HepG2 (cell line): ENCODE results near the gene MAP3K3. TPM values are rescaled to one million over a fixed set of nuclear protein-coding genes. Genes with fewer than 3 reads are reported as not detected.

ENCODE experiments used
- ATAC-seq: fragments of 200-7000 bp; cut with Tn5 transposase; 3 replicates; pipeline ENCODE4 v1.9.1; 2020; ENCODE audit warnings: mild to moderate bottlenecking, moderate library complexity
- BruUV-seq: library from RNA; stranded (reverse); fragments of 400-500 nt; replicated peaks from 2 replicates; lab custom pipeline; 2021; lab: Mats Ljungman, UMichigan
- CTCF ChIA-PET: fragments of 300-600 bp; formaldehyde crosslinking; extraction: SDS; loops from one replicate; lab custom pipeline; 2021; ENCODE audit warnings: low total read pairs, inconsistent platforms, low intra/inter-chr PET ratio; lab: Yijun Ruan, JAX
- POLR2A ChIA-PET: fragments of 350-600 bp; sonication (Branson Sonifier 250); formaldehyde crosslinking; loops from one replicate; lab custom pipeline; 2020; ENCODE audit warnings: antibody characterized with exemption, inconsistent platforms; lab: Yijun Ruan, JAX
- DNase-seq: peaks from one replicate; pipeline ENCODE4 v3.0.0-alpha.2; 2015; ENCODE audit warnings: low spot score
- FAIRE-seq: peaks from 3 replicates; lab custom pipeline; 2011; peaks lifted over from hg19 to GRCh38; lab: Jason Lieb, UNC
- H2AFZ ChIP-seq: one replicate; pipeline ENCODE4 v1.6.1; 2011; ENCODE audit warnings: low read length, inconsistent platforms
- H3K27ac ChIP-seq: fragments of 300-600 bp; 3 replicates; pipeline ENCODE4 v1.8.0; 2011; ENCODE audit warnings: mixed run types, mild to moderate bottlenecking, mixed read lengths, low read length, inconsistent platforms; ENCODE audit not compliant: insufficient read depth; ENCODE audit errors: extremely low read length
- H3K27me3 ChIP-seq, 2 experiments: fragments of 200-600 bp in 1 of 2; 2 replicates in 1 of 2; 3 replicates in 1 of 2; pipeline versions ENCODE4 v1.6.0 to v1.8.0; 2011; ENCODE audit warnings: low read length in 2 of 2, mild to moderate bottlenecking in 2 of 2, moderate library complexity in 2 of 2, inconsistent platforms in 1 of 2; ENCODE audit not compliant: insufficient read depth in 2 of 2, control insufficient read depth in 1 of 2
- H3K36me3 ChIP-seq, 2 experiments: fragments of 200-600 bp in 1 of 2; replicated peaks in 1 of 2; 2 replicates in 1 of 2; 3 replicates in 1 of 2; pipeline versions ENCODE4 v1.5.1 to v1.8.0; 2011; ENCODE audit warnings: low read length in 2 of 2, inconsistent platforms in 1 of 2; ENCODE audit not compliant: insufficient read depth in 2 of 2, control insufficient read depth in 1 of 2
- H3K4me1 ChIP-seq: 2 replicates; pipeline ENCODE4 v1.5.1; 2012; ENCODE audit warnings: low read length, inconsistent platforms; ENCODE audit not compliant: insufficient read depth
- H3K4me2 ChIP-seq: 2 replicates; pipeline ENCODE4 v1.6.0; 2011; ENCODE audit warnings: low read depth, low read length, inconsistent platforms
- H3K4me3 ChIP-seq, 3 experiments: fragments of 200-600 bp in 1 of 3; sonication (generic), shearing (Covaris generic) in 1 of 3; replicated peaks in 1 of 3; 2 replicates each; pipeline ENCODE4 v1.5.1; 2011 to 2016; ENCODE audit warnings: low read length in 3 of 3, inconsistent platforms in 2 of 3, low read depth in 2 of 3, mild to moderate bottlenecking in 2 of 3, control low read depth in 1 of 3, mixed read lengths in 1 of 3; ENCODE audit not compliant: insufficient read depth in 1 of 3
- H3K79me2 ChIP-seq: one replicate; pipeline ENCODE4 v1.6.1; 2011; ENCODE audit warnings: low read length, inconsistent platforms; ENCODE audit not compliant: insufficient read depth
- H3K9ac ChIP-seq: 2 replicates; pipeline ENCODE4 v1.6.0; 2011; ENCODE audit warnings: mild to moderate bottlenecking, low read depth, low read length, inconsistent platforms; ENCODE audit not compliant: insufficient read depth
- H3K9me3 ChIP-seq: 2 replicates; pipeline ENCODE4 v1.5.1; 2012; ENCODE audit warnings: mild to moderate bottlenecking, low read length
- H4K20me1 ChIP-seq: 2 replicates; pipeline ENCODE4 v1.6.0; 2011; ENCODE audit warnings: inconsistent platforms, mild to moderate bottlenecking, low read length, moderate library complexity; ENCODE audit not compliant: insufficient read depth
- CBX2 ChIP-seq, 2 experiments: fragments of 200-600 bp in 1 of 2; sonication (generic); formaldehyde crosslinking in 1 of 2; IDR thresholded peaks; 2 replicates each; pipeline versions ENCODE4 v1.7.0 to v1.8.1; 2018 to 2022; ENCODE audit warnings: low read depth in 2 of 2, low read length in 1 of 2, mild to moderate bottlenecking in 1 of 2, missing genetic modification reagents in 1 of 2
- CENPT ChIP-seq: sonication (generic); formaldehyde crosslinking; IDR thresholded peaks from 2 replicates; pipeline ENCODE4 v1.8.0; 2022; ENCODE audit warnings: low read depth, mild to moderate bottlenecking, moderate library complexity, missing genetic modification reagents
- CTCF ChIP-seq: sonication (generic); formaldehyde crosslinking; IDR thresholded peaks from 2 replicates; pipeline ENCODE4 v1.5.0; 2020; ENCODE audit warnings: mild to moderate bottlenecking, missing genetic modification reagents, moderate library complexity
- FOXO4 ChIP-seq: sonication (generic); formaldehyde crosslinking; conservative IDR thresholded peaks from 2 replicates; pipeline ENCODE4 v1.8.1; 2023; ENCODE audit warnings: missing genetic modification reagents
- MYC ChIP-seq: sonication (generic); formaldehyde crosslinking; IDR thresholded peaks from 2 replicates; pipeline ENCODE4 v1.9.0; 2021; ENCODE audit warnings: missing genetic modification reagents, borderline replicate concordance
- REPIN1 ChIP-seq: sonication (generic); formaldehyde crosslinking; IDR thresholded peaks from 2 replicates; pipeline ENCODE4 v1.8.0; 2022; ENCODE audit warnings: missing genetic modification reagents, low read depth, mild to moderate bottlenecking, borderline replicate concordance
- SATB2 ChIP-seq: sonication (generic); formaldehyde crosslinking; IDR thresholded peaks from 2 replicates; pipeline ENCODE4 v1.5.0; 2020; ENCODE audit warnings: missing genetic modification reagents
- ZNF143 ChIP-seq: sonication (generic); formaldehyde crosslinking; IDR thresholded peaks from 2 replicates; pipeline ENCODE4 v1.4.0; 2020; ENCODE audit warnings: missing genetic modification reagents
- ZNF674 ChIP-seq: sonication (generic); formaldehyde crosslinking; IDR thresholded peaks from 2 replicates; pipeline ENCODE4 v1.5.0; 2020; ENCODE audit warnings: low read depth, mild to moderate bottlenecking, missing genetic modification reagents
- ZNF7 ChIP-seq: IDR thresholded peaks from 2 replicates; pipeline ENCODE4 v1.6.1; 2016; ENCODE audit warnings: missing biosample characterization, missing genetic modification reagents
- ZNF709 ChIP-seq: sonication (generic); formaldehyde crosslinking; IDR thresholded peaks from 2 replicates; pipeline ENCODE4 v1.5.0; 2020; ENCODE audit warnings: mild to moderate bottlenecking, missing genetic modification reagents
- ZNF746 ChIP-seq: sonication (generic); formaldehyde crosslinking; IDR thresholded peaks from 2 replicates; pipeline ENCODE4 v1.8.0; 2022; ENCODE audit warnings: mild to moderate bottlenecking, missing genetic modification reagents
- WGBS: methylation state at CpG from one replicate; pipeline ENCODE4 v1.1.6; 2017; ENCODE audit warnings: low lambda C conversion rate; 5-methylcytosine and 5-hydroxymethylcytosine counted together
- in situ Hi-C: cut with HindIII; loops from 2 replicates; pipeline ENCODE4 v1.10.0; 2017; ENCODE audit warnings: low pct_unique_long_range_greater_than_20kb; ENCODE audit not compliant: extremely low pct_ligation_motif_present
- intact Hi-C: fragments of 100-400 bp; cut with micrococcal nuclease; formaldehyde crosslinking; loops from one replicate; pipeline ENCODE4 v1.10.0; 2022; ENCODE audit not compliant: unreplicated experiment
- polyA plus RNA-seq, 8 experiments: library from polyadenylated mRNA; depleted of rRNA in 3 of 8; stranded (reverse) in 7 of 8; unstranded in 1 of 8; fragments of >200 nt; fragmentation: Illumina TruSeq in 4 of 8; extraction: Trizol in 4 of 8; gene quantifications; 2 replicates each; pipeline versions ENCODE4 v1.2.1 to v1.2.3, GENCODE V29; 2011 to 2016; ENCODE audit warnings: low read depth in 4 of 8, missing spikeins in 1 of 8, mixed read lengths in 1 of 8; ENCODE audit not compliant: insufficient read depth in 1 of 8
- total RNA-seq, 5 experiments: library from RNA; depleted of rRNA; stranded (reverse); fragments of >200 nt; fragmentation: Illumina TruSeq; extraction: Trizol; gene quantifications; 2 replicates each; pipeline ENCODE4 v1.2.3, GENCODE V29; 2016; ENCODE audit warnings: low read depth in 1 of 5
- TF ChIP-seq, protein P1 (sequence below): IDR thresholded peaks from 2 replicates; pipeline ENCODE4 v1.6.1; 2012; ENCODE audit warnings: low read depth, low read length, improper control_type of control experiment

MAP3K3 gene
- total and polyA plus RNA-seq, 2 of the 13 experiments (the other 11 are each of a cell fraction or from before 2014, with no cell fraction given): 17.7 to 21.8 TPM

DNA sequence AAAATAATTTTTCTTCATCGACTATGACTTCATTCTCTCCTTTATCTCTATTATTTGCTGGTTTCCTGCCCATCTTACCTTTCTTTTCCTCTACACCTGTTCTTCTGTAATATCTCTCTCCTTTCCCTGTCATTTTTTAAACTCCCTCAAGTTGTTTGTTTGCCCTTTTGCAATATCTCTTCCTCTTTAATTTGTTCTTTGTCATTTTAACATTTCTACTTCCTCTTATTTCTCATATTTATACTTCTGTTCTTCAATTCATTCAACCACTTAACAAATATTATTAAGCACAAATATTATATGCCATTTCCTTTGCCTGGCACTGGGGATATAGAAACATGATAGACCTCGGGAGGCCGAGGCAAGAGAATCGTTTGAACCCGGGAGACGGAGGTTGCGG, 22.6 kb downstream of the MAP3K3 start:
- H4K20me1 ChIP-seq: no peaks in the 10 kb centered on the region
- DNase-seq (no peak), FAIRE-seq (no peak), ATAC-seq (no peak)
- WGBS: 96% methylated on average over 7 of the region's 7 CpGs
- no peaks in the 10 kb centered on the region for H3K79me2 ChIP-seq
- no peaks in the 10 kb centered on the region for H3K27me3 ChIP-seq
- no peak overlapping the region for H3K4me3 ChIP-seq
- H3K9ac ChIP-seq: no peak overlapping the region
- BruUV-seq: no TSS peak
- H2AFZ ChIP-seq: no peak overlapping the region
- H3K27ac ChIP-seq: no peak overlapping the region
- no peak overlapping the region for H3K4me2 ChIP-seq
- in situ Hi-C loops: no loop called here
- H3K9me3 ChIP-seq: no peaks in the 10 kb centered on the region
- H3K36me3 ChIP-seq: peaks cover 2 to 23% of the 10 kb centered on the region in 2 experiments; a peak in 3 of 5 replicates
- no peaks in the 10 kb centered on the region for H3K4me1 ChIP-seq
- CTCF ChIA-PET: no interaction called here
- intact Hi-C loops: no loop called here
- POLR2A ChIA-PET: no interaction called here
- TF ChIP-seq CBX2 (IDR thresholded peaks at IDR 0.05; ENCODE audit: low read depth, low read length): no peak
- TF ChIP-seq CBX2 (CRISPR knock-in tag; IDR thresholded peaks at IDR 0.05; ENCODE audit: low read depth): no peak
- TF ChIP-seq, all 625 proteins: peak for 0

DNA sequence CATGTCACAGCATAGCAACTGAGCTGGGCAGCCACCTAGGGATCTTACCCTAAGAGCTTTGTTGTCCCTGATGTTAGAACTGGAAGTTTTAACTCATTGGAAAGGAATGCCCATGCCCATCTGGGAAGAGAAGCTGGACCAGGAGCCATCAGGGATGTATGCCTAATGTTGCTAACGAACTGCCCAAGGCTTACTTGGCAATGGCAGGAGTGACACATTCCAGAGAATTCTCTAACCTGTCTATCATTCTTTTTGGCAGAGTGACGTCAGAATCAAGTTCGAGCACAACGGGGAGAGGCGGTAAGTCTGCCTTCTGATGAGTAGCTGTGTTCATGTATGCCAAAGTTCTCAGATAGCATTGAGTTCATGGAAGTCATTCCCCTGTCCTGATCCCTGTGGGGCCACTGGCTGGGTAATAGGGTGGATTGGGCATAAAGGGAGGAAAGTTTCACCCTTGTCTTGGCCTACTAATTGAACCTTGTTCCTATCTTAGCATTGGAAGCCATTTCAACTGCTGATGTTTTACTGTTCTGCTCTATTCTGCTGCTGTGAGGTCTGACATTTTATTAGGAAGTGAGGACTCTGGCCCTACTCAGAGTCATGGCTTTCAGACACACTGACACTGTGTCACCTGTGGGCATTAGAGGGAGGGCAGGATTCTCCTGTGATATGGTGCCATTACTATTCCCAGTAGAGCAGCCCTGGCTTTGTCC, 23.7 kb downstream of the MAP3K3 start:
- no peak for DNase-seq
- no peak for ATAC-seq
- no peak overlapping the region for H2AFZ ChIP-seq
- H3K4me1 ChIP-seq: no peaks in the 10 kb centered on the region
- intact Hi-C loops: no loop called here
- FAIRE-seq: no peak
- no peaks in the 10 kb centered on the region for H3K9me3 ChIP-seq
- H3K4me2 ChIP-seq: no peak overlapping the region
- H3K9ac ChIP-seq: no peak overlapping the region
- H3K4me3 ChIP-seq: no peak overlapping the region
- H3K27ac ChIP-seq: no peak overlapping the region
- ChIA-PET CTCF (no interaction called here), POLR2A (no interaction called here)
- H3K36me3 ChIP-seq: peaks cover 2 to 24% of the 10 kb centered on the region in 2 experiments; a peak in 3 of 5 replicates
- BruUV-seq: no TSS peak
- TF ChIP-seq ZNF674 (CRISPR knock-in tag): no peak
- no peak for TF ChIP-seq CTCF (CRISPR knock-in tag)
- TF ChIP-seq ZNF709: no peak
- no peak for TF ChIP-seq ZNF143 (CRISPR knock-in tag)
- no peak for TF ChIP-seq REPIN1 (CRISPR knock-in tag)
- no peak for TF ChIP-seq FOXO4 (CRISPR knock-in tag)
- TF ChIP-seq ZNF746 (CRISPR knock-in tag): no peak
- no peak for TF ChIP-seq ZNF7 (CRISPR knock-in tag)
- TF ChIP-seq MYC: no peak
- TF ChIP-seq SATB2 (CRISPR knock-in tag): no peak
- TF ChIP-seq CENPT (CRISPR knock-in tag): no peak
- TF ChIP-seq, protein P1, sequence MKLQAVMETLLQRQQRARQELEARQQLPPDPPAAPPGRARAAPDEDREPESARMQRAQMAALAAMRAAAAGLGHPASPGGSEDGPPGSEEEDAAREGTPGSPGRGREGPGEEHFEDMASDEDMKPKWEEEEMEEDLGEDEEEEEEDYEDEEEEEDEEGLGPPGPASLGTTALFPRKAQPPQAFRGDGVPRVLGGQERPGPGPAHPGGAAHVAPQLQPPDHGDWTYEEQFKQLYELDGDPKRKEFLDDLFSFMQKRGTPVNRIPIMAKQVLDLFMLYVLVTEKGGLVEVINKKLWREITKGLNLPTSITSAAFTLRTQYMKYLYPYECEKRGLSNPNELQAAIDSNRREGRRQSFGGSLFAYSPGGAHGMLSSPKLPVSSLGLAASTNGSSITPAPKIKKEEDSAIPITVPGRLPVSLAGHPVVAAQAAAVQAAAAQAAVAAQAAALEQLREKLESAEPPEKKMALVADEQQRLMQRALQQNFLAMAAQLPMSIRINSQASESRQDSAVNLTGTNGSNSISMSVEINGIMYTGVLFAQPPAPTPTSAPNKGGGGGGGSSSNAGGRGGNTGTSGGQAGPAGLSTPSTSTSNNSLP: no peak
- TF ChIP-seq, all 625 proteins: peak for 0
- no peaks in the 10 kb centered on the region for H3K79me2 ChIP-seq
- in situ Hi-C loops: no loop called here
- WGBS: 96% methylated on average over 5 of the region's 5 CpGs
- H4K20me1 ChIP-seq: no peaks in the 10 kb centered on the region
- no peaks in the 10 kb centered on the region for H3K27me3 ChIP-seq
